HCT116 (cell line): Measurements from ENCODE around the gene BIK. TPM values are rescaled to one million over a fixed set of nuclear protein-coding genes. Genes with fewer than 3 reads are reported as not detected.
A peak's percentile ranks its signal among the peaks of the same experiment; 100 is the strongest.

Experiments
- ATAC-seq: fragments of 200-7000 bp; cut with Tn5 transposase; 2 replicates; pipeline ENCODE4 v1.9.1; 2020; ENCODE audit warnings: mild to moderate bottlenecking, moderate library complexity
- BruUV-seq: library from RNA; stranded (reverse); fragments of 400-500 nt; replicated peaks from 2 replicates; lab custom pipeline; 2021; lab: Mats Ljungman, UMichigan
- CTCF ChIA-PET: fragments of 300-600 bp; sonication (Branson Sonifier 250); formaldehyde crosslinking; loops from one replicate; lab custom pipeline; 2021; ENCODE audit warnings: antibody characterized with exemption; lab: Charles Lee
- POLR2A ChIA-PET: fragments of 300-600, 350-600 bp; sonication (Branson Sonifier 250); formaldehyde crosslinking; loops from one replicate; lab custom pipeline; 2021; ENCODE audit warnings: antibody characterized with exemption; lab: Charles Lee
- RAD21 ChIA-PET, 2 experiments: fragments of 300-600 bp; sonication (Branson Sonifier 250); formaldehyde crosslinking; loops; one replicate each; lab custom pipeline; 2023; ENCODE audit warnings: low total read pairs in 2 of 2; ENCODE audit not compliant: uncharacterized antibody in 2 of 2, unreplicated experiment in 2 of 2, low non-redundant PET in 1 of 2; lab: Charles Lee
- DNase-seq: peaks from one replicate; pipeline ENCODE4 v3.0.0-alpha.2; 2010; ENCODE audit warnings: low read depth, low spot score
- H2AFZ ChIP-seq: fragments of 200-600 bp; shearing (Covaris generic), sonication (generic); 2 replicates; pipeline ENCODE4 v1.6.1; 2017; ENCODE audit warnings: low read depth, mixed run types, mixed read lengths, antibody characterized with exemption, low read length; ENCODE audit not compliant: poor library complexity, severe bottlenecking
- H3K27ac ChIP-seq: 2 replicates; pipeline ENCODE4 v1.5.1; 2012; ENCODE audit warnings: low read depth, low read length
- H3K27me3 ChIP-seq: fragments of 200-600 bp; sonication (generic); 2 replicates; pipeline ENCODE4 v1.6.1; 2016; ENCODE audit warnings: mixed run types, low read length, mixed read lengths; ENCODE audit not compliant: insufficient read depth
- H3K36me3 ChIP-seq, 2 experiments: fragments of 200-500 bp in 1 of 2; fragments of 200-600 bp in 1 of 2; sonication (Bioruptor generic) in 1 of 2; sonication (generic) in 1 of 2; 2 replicates each; pipeline versions ENCODE4 v1.5.1 to v1.6.1; 2014 to 2016; ENCODE audit warnings: low read length in 2 of 2, inconsistent platforms in 1 of 2, mixed read lengths in 1 of 2, mixed run types in 1 of 2; ENCODE audit not compliant: insufficient read depth in 2 of 2, control insufficient read depth in 1 of 2
- H3K4me1 ChIP-seq, 2 experiments: fragments of 200-600 bp in 1 of 2; sonication (generic) in 1 of 2; 2 replicates each; pipeline versions ENCODE4 v1.5.1 to v1.6.1; 2012 to 2017; ENCODE audit warnings: low read length in 2 of 2, inconsistent platforms in 1 of 2, mild to moderate bottlenecking in 1 of 2, mixed read lengths in 1 of 2, mixed run types in 1 of 2, moderate library complexity in 1 of 2; ENCODE audit not compliant: insufficient read depth in 2 of 2, control insufficient read depth in 1 of 2
- H3K4me2 ChIP-seq: fragments of 200-600 bp; sonication (generic); 2 replicates; pipeline ENCODE4 v1.6.1; 2017; ENCODE audit warnings: mixed run types, low read length, mixed read lengths
- H3K4me3 ChIP-seq, 2 experiments: fragments of 200-600 bp in 1 of 2; sonication (generic) in 1 of 2; replicated peaks in 1 of 2; 2 replicates each; pipeline ENCODE4 v1.5.1; 2011 to 2016; ENCODE audit warnings: low read length in 2 of 2, control low read depth in 1 of 2, low read depth in 1 of 2, mild to moderate bottlenecking in 1 of 2, mixed read lengths in 1 of 2, mixed run types in 1 of 2
- H3K79me2 ChIP-seq: fragments of 200-600 bp; sonication (generic); 2 replicates; pipeline ENCODE4 v1.6.1; 2017; ENCODE audit warnings: mild to moderate bottlenecking, mixed run types, low read length, moderate library complexity, mixed read lengths; ENCODE audit not compliant: insufficient read depth
- H3K9ac ChIP-seq: fragments of 200-600 bp; sonication (generic); 2 replicates; pipeline ENCODE4 v1.6.1; 2016; ENCODE audit warnings: low read length, mixed read lengths
- H3K9me2 ChIP-seq: fragments of 200-600 bp; sonication (generic), shearing (Covaris generic); 2 replicates; pipeline ENCODE4 v1.6.1; 2017; ENCODE audit warnings: mixed run types, mild to moderate bottlenecking, moderate library complexity; ENCODE audit not compliant: insufficient read depth
- H3K9me3 ChIP-seq, 2 experiments: fragments of 200-500 bp in 1 of 2; fragments of 200-600 bp in 1 of 2; sonication (Bioruptor generic) in 1 of 2; sonication (generic) in 1 of 2; 2 replicates each; pipeline ENCODE4 v1.6.1; 2014 to 2017; ENCODE audit warnings: low read length in 2 of 2, mixed read lengths in 2 of 2, inconsistent platforms in 1 of 2, low read depth in 1 of 2, mild to moderate bottlenecking in 1 of 2, mixed run types in 1 of 2, moderate library complexity in 1 of 2; ENCODE audit not compliant: control insufficient read depth in 1 of 2, insufficient read depth in 1 of 2
- H4K20me1 ChIP-seq: fragments of 200-600 bp; sonication (generic), shearing (Covaris generic); 2 replicates; pipeline ENCODE4 v1.6.1; 2017; ENCODE audit warnings: mixed run types, mild to moderate bottlenecking, moderate library complexity; ENCODE audit not compliant: insufficient read depth
- CEBPB ChIP-seq: IDR thresholded peaks from 2 replicates; pipeline ENCODE4 v1.6.1; 2012; ENCODE audit warnings: low read depth
- CTCF ChIP-seq, 3 experiments: fragments of 200-600 bp in 1 of 3; sonication (generic) in 1 of 3; IDR thresholded peaks in 2 of 3; conservative IDR thresholded peaks in 1 of 3; 2 replicates each; pipeline ENCODE4 v1.5.1; 2012 to 2017; ENCODE audit warnings: low read depth in 2 of 3, low read length in 2 of 3, antibody characterized with exemption in 1 of 3, borderline replicate concordance in 1 of 3, control low read depth in 1 of 3, mild to moderate bottlenecking in 1 of 3, mixed read lengths in 1 of 3, mixed run types in 1 of 3, moderate library complexity in 1 of 3; ENCODE audit not compliant: insufficient read depth in 1 of 3
- ELF1 ChIP-seq: IDR thresholded peaks from 2 replicates; pipeline ENCODE4 v1.6.1; 2012; ENCODE audit warnings: low read depth, borderline replicate concordance
- POLR2A ChIP-seq: IDR thresholded peaks from 2 replicates; pipeline ENCODE4 v1.7.0; 2011; ENCODE audit warnings: borderline replicate concordance; ENCODE audit not compliant: insufficient read depth, insufficient read length; ENCODE audit errors: extremely low read depth
- SIN3A ChIP-seq: IDR thresholded peaks from 2 replicates; pipeline ENCODE4 v1.6.1; 2012; ENCODE audit warnings: low read depth
- SRF ChIP-seq: IDR thresholded peaks from 2 replicates; pipeline ENCODE4 v1.6.1; 2012; ENCODE audit warnings: low read depth
- TCF7L2 ChIP-seq: IDR thresholded peaks from 2 replicates; pipeline ENCODE4 v1.7.0; 2011; ENCODE audit warnings: borderline replicate concordance, inconsistent platforms; ENCODE audit not compliant: insufficient read depth, insufficient read length; ENCODE audit errors: extremely low read depth
- YY1 ChIP-seq: IDR thresholded peaks from 2 replicates; pipeline ENCODE4 v1.6.1; 2011; ENCODE audit warnings: low read length, low read depth, moderate library complexity, mild to moderate bottlenecking; ENCODE audit not compliant: insufficient replicate concordance; ENCODE audit errors: extremely low read depth
- intact Hi-C: fragments of 100-400 bp; cut with micrococcal nuclease; formaldehyde crosslinking; loops from 2 replicates; pipeline ENCODE4 v1.10.0; 2022
- total RNA-seq: library from RNA; stranded (reverse); gene quantifications from one replicate; pipeline ENCODE4 v1.2.1, GENCODE V29; 2021; ENCODE audit not compliant: unreplicated experiment

Gene BIK
- total RNA-seq, 1 experiment from 2014 or later, result 31.0 TPM

GRCh38 chr22:43172191-43172590, 61.6 kb downstream of the BIK start:
- CTCF ChIA-PET, result no interaction called here
- POLR2A ChIA-PET, result no interaction called here
- DNase-seq, result no peak

More at GRCh38 chr22:43172191-43172590, 61.6 kb downstream of the BIK start:
- no peak for TF ChIP-seq CTCF (IDR thresholded peaks at IDR 0.05 in 2 of 3, conservative IDR thresholded peaks at IDR 0.05 in 1 of 3; ENCODE audit: borderline replicate concordance in 1 of 3, insufficient read depth in 1 of 3, low read depth in 2 of 3, low read length in 2 of 3)
- TF ChIP-seq SRF, result no peak
- TF ChIP-seq SIN3A, result no peak
- no peak for TF ChIP-seq ELF1
- TF ChIP-seq YY1, result no peak
- TF ChIP-seq TCF7L2, result no peak
- no peak for TF ChIP-seq CEBPB
- TF ChIP-seq POLR2A, result no peak
- Histone ChIP-seq H3K4me3 (no peak overlapping the region), H3K9me2 (no peaks in the 10 kb centered on the region), H3K4me2 (no peak overlapping the region), H3K27me3 (no peaks in the 10 kb centered on the region), H3K9me3 (no peaks in the 10 kb centered on the region), H3K79me2 (no peaks in the 10 kb centered on the region), H3K27ac (no peak overlapping the region), H3K4me1 (no peaks in the 10 kb centered on the region), H3K9ac (no peak overlapping the region), H4K20me1 (no peaks in the 10 kb centered on the region), H2AFZ (no peak overlapping the region), H3K36me3 (peaks cover 17 to 42% of the 10 kb centered on the region in 2 experiments; a peak in 3 of 4 replicates)
- ATAC-seq, result no peak
- RAD21 ChIA-PET, result no interaction called here
- BruUV-seq, result TSS peak; percentile 17
- intact Hi-C loops, result no loop called here
